Esophagus (tissue), 2 donors: ENCODE results near the gene OTP. TPM values are rescaled to one million over a fixed set of nuclear protein-coding genes. Genes with fewer than 3 reads are reported as not detected.

Experiments
- H3K27ac ChIP-seq, 2 donors: one replicate each; pipeline ENCODE4 v1.5.1; 2013; ENCODE audit warnings: low read depth in 2 of 2, mild to moderate bottlenecking in 2 of 2, inconsistent platforms in 1 of 2, low read length in 1 of 2, moderate library complexity in 1 of 2
- H3K27me3 ChIP-seq, 2 donors: one replicate each; pipeline ENCODE4 v1.6.1; 2013; ENCODE audit warnings: low read length in 2 of 2, control low read depth in 1 of 2, mild to moderate bottlenecking in 1 of 2; ENCODE audit not compliant: insufficient read depth in 2 of 2, control insufficient read depth in 1 of 2
- H3K36me3 ChIP-seq, 2 donors: one replicate each; pipeline ENCODE4 v1.6.1; 2013; ENCODE audit warnings: low read length in 1 of 2; ENCODE audit not compliant: control insufficient read depth in 2 of 2, insufficient read depth in 2 of 2
- H3K4me1 ChIP-seq, 2 donors: one replicate each; pipeline ENCODE4 v1.6.1; 2013; ENCODE audit warnings: low read length in 1 of 2; ENCODE audit not compliant: control insufficient read depth in 2 of 2, insufficient read depth in 2 of 2
- H3K4me3 ChIP-seq, 2 donors: one replicate each; pipeline ENCODE4 v1.5.1; 2013; ENCODE audit warnings: low read length in 2 of 2, mild to moderate bottlenecking in 2 of 2, low read depth in 1 of 2, moderate library complexity in 1 of 2
- H3K9me3 ChIP-seq, 2 donors: one replicate each; pipeline ENCODE4 v1.6.1; 2013; ENCODE audit warnings: mild to moderate bottlenecking in 2 of 2, low read depth in 1 of 2, low read length in 1 of 2, moderate library complexity in 1 of 2; ENCODE audit not compliant: control insufficient read depth in 2 of 2, insufficient read depth in 1 of 2
- WGBS, 2 donors: extraction: QIAGEN DNeasy Blood & Tissue Kit; methylation state at CpG; one replicate each; pipeline ENCODE4 v1.1.7; 2013; 5-methylcytosine and 5-hydroxymethylcytosine counted together
- polyA plus RNA-seq, 2 donors: library from polyadenylated mRNA; stranded (reverse); fragments of 200-250 nt; gene quantifications; one replicate each; pipeline ENCODE4 v1.2.3, GENCODE V29; 2013
- donor health status: healthy with polysubstance abuse.
- donor health status: Bipolar disorder and iron deficiency.

The OTP gene
- polyA plus RNA-seq, 2 donors = not detected

GRCh38 chr5:77649776-77650175, 11.3 kb upstream of the OTP start:
- H3K27me3 ChIP-seq = peaks cover 4 to 16% of the 10 kb centered on the region in 2 donors
- 86 to 97% methylated on average over 2 of the region's 2 CpGs for WGBS, 2 donors
- no peaks in the 10 kb centered on the region for H3K9me3 ChIP-seq
- H3K4me1 ChIP-seq = no peaks in the 10 kb centered on the region
- no peak overlapping the region for H3K4me3 ChIP-seq
- H3K36me3 ChIP-seq = no peaks in the 10 kb centered on the region
- no peak overlapping the region for H3K27ac ChIP-seq

- no peaks in the 10 kb centered on the region for H3K9me3 ChIP-seq
- peaks cover 2 to 4% of the 10 kb centered on the region in 2 donors for H3K4me1 ChIP-seq
- no peaks in the 10 kb centered on the region for H3K36me3 ChIP-seq
- H3K27me3 ChIP-seq = peaks cover 7 to 42% of the 10 kb centered on the region in 2 donors
- H3K4me3 ChIP-seq = peak overlapping the region in 1 of 2 donors; percentile 38
- H3K27ac ChIP-seq = no peak overlapping the region
- WGBS, 2 donors = 51 to 55% methylated on average over 11 of the region's 11 CpGs
Observed at GRCh38 chr5:77645995-77646639, 7.6 kb upstream of the OTP start.

- no peaks in the 10 kb centered on the region for H3K9me3 ChIP-seq
- 3 to 4% methylated on average over 59 to 80 of the region's 80 CpGs for WGBS, 2 donors
- no peaks in the 10 kb centered on the region for H3K36me3 ChIP-seq
- H3K4me3 ChIP-seq = peak overlapping the region in 1 of 2 donors; percentile 38
- peaks cover 8 to 49% of the 10 kb centered on the region in 2 donors for H3K27me3 ChIP-seq
- H3K27ac ChIP-seq = no peak overlapping the region
- peaks cover 2 to 4% of the 10 kb centered on the region in 2 donors for H3K4me1 ChIP-seq
Observed at GRCh38 chr5:77645158-77645994, 6.9 kb upstream of the OTP start.

- H3K27ac ChIP-seq = no peak overlapping the region
- H3K27me3 ChIP-seq = peaks cover 11 to 53% of the 10 kb centered on the region in 2 donors
- H3K4me1 ChIP-seq = peaks cover 2 to 4% of the 10 kb centered on the region in 2 donors
- no peaks in the 10 kb centered on the region for H3K36me3 ChIP-seq
- WGBS, 2 donors = 11 to 14% methylated on average over 30 to 33 of the region's 33 CpGs
- peaks cover 0 to 2% of the 10 kb centered on the region in 2 donors for H3K9me3 ChIP-seq
- H3K4me3 ChIP-seq = peak overlapping the region in 1 of 2 donors; percentile 38
Observed at GRCh38 chr5:77644371-77645157, 6.1 kb upstream of the OTP start.

GRCh38 chr5:77643654-77644370, 5.3 kb upstream of the OTP start:
- 9 to 12% methylated on average over 28 of the region's 28 CpGs for whole genome bisulfite sequencing, 2 donors
- Histone ChIP-seq H3K4me1 (peaks cover 2 to 4% of the 10 kb centered on the region in 2 donors), H3K4me3 (no peak overlapping the region), H3K27ac (no peak overlapping the region), H3K9me3 (peaks cover 0 to 5% of the 10 kb centered on the region in 2 donors), H3K27me3 (peaks cover 17 to 59% of the 10 kb centered on the region in 2 donors), H3K36me3 (no peaks in the 10 kb centered on the region)

GRCh38 chr5:77642738-77643653, 4.5 kb upstream of the OTP start:
- 15 to 16% methylated on average over 21 of the region's 21 CpGs for WGBS, 2 donors
- peaks cover 0 to 8% of the 10 kb centered on the region in 2 donors for H3K9me3 ChIP-seq
- peaks cover 17 to 62% of the 10 kb centered on the region in 2 donors for H3K27me3 ChIP-seq
- no peaks in the 10 kb centered on the region for H3K36me3 ChIP-seq
- no peak overlapping the region for H3K4me3 ChIP-seq
- H3K27ac ChIP-seq = no peak overlapping the region
- H3K4me1 ChIP-seq = peaks cover 4% of the 10 kb centered on the region in 2 donors

GRCh38 chr5:77641963-77642737, 3.6 kb upstream of the OTP start:
- Histone ChIP-seq H3K9me3 (peaks cover 0 to 8% of the 10 kb centered on the region in 2 donors), H3K27ac (no peak overlapping the region), H3K27me3 (peaks cover 17 to 69% of the 10 kb centered on the region in 2 donors), H3K4me3 (no peak overlapping the region), H3K4me1 (peaks cover 4% of the 10 kb centered on the region in 2 donors), H3K36me3 (no peaks in the 10 kb centered on the region)
- WGBS, 2 donors = 21 to 24% methylated on average over 19 of the region's 19 CpGs

GRCh38 chr5:77641397-77641943, 3.0 kb upstream of the OTP start:
- H3K36me3 ChIP-seq = no peaks in the 10 kb centered on the region
- 13 to 21% methylated on average over 23 of the region's 23 CpGs for WGBS, 2 donors
- H3K9me3 ChIP-seq = peaks cover 0 to 12% of the 10 kb centered on the region in 2 donors
- H3K27me3 ChIP-seq = peaks cover 14 to 75% of the 10 kb centered on the region in 2 donors
- peaks cover 6 to 8% of the 10 kb centered on the region in 2 donors for H3K4me1 ChIP-seq
- H3K27ac ChIP-seq = no peak overlapping the region
- no peak overlapping the region for H3K4me3 ChIP-seq
